DND-41 (cell line): ENCODE data around the gene PLEKHA6.
"Not testable (repeated sequence)": the region's sequence is repeated elsewhere in the genome, so short reads cannot be mapped to it uniquely, and the experiment has no call there.

Experiments
- ATAC-seq: fragments of 200-7000 bp; cut with Tn5 transposase; 3 replicates; pipeline ENCODE4 v1.9.1; 2021; ENCODE audit warnings: low read depth; ENCODE audit not compliant: insufficient read depth
- DNase-seq: peaks from one replicate; pipeline ENCODE4 v3.0.0-alpha.2; 2020
- H2AFZ ChIP-seq: 2 replicates; pipeline ENCODE4 v1.6.0; 2012; ENCODE audit warnings: low read depth, low read length
- H3K27ac ChIP-seq: 2 replicates; pipeline ENCODE4 v1.5.1; 2012; ENCODE audit warnings: low read length, inconsistent platforms
- H3K27me3 ChIP-seq: fragments of 200-600 bp; sonication (generic); 2 replicates; pipeline ENCODE4 v1.6.0; 2012; ENCODE audit warnings: low read length, mild to moderate bottlenecking, inconsistent platforms; ENCODE audit not compliant: insufficient read depth, poor library complexity
- H3K36me3 ChIP-seq: 2 replicates; pipeline ENCODE4 v1.5.1; 2012; ENCODE audit warnings: low read length, inconsistent platforms; ENCODE audit not compliant: insufficient read depth
- H3K4me1 ChIP-seq: 2 replicates; pipeline ENCODE4 v1.5.1; 2012; ENCODE audit warnings: mild to moderate bottlenecking, low read length; ENCODE audit not compliant: insufficient read depth
- H3K4me2 ChIP-seq: 2 replicates; pipeline ENCODE4 v1.6.0; 2012; ENCODE audit warnings: mild to moderate bottlenecking, moderate library complexity, low read length, inconsistent platforms; ENCODE audit not compliant: insufficient read depth
- H3K4me3 ChIP-seq, 2 experiments: fragments of 200-600 bp in 1 of 2; shearing (Covaris generic) in 1 of 2; 2 replicates each; pipeline ENCODE4 v1.5.1; 2012 to 2016; ENCODE audit warnings: inconsistent platforms in 2 of 2, low read length in 2 of 2, mild to moderate bottlenecking in 2 of 2, low read depth in 1 of 2, moderate library complexity in 1 of 2
- H3K79me2 ChIP-seq: 2 replicates; pipeline ENCODE4 v1.6.0; 2012; ENCODE audit warnings: low read length, inconsistent platforms; ENCODE audit not compliant: insufficient read depth
- H3K9ac ChIP-seq: 2 replicates; pipeline ENCODE4 v1.6.0; 2012; ENCODE audit warnings: low read depth, mild to moderate bottlenecking, inconsistent platforms, low read length, moderate library complexity
- H3K9me3 ChIP-seq: 2 replicates; pipeline ENCODE4 v1.5.1; 2012; ENCODE audit warnings: low read length, moderate library complexity, mild to moderate bottlenecking, inconsistent platforms; ENCODE audit not compliant: insufficient read depth, severe bottlenecking
- H4K20me1 ChIP-seq: 2 replicates; pipeline ENCODE4 v1.6.0; 2012; ENCODE audit warnings: low read length; ENCODE audit not compliant: insufficient read depth
- CTCF ChIP-seq: IDR thresholded peaks from 2 replicates; pipeline ENCODE4 v1.5.1; 2012; ENCODE audit warnings: borderline replicate concordance, low read length, moderate library complexity, mild to moderate bottlenecking; ENCODE audit not compliant: poor library complexity, severe bottlenecking; ENCODE audit errors: extremely low read depth
- EZH2 ChIP-seq: IDR thresholded peaks from 3 replicates; pipeline ENCODE4 v1.6.1; 2012; ENCODE audit warnings: borderline replicate concordance, low read depth, mild to moderate bottlenecking, moderate library complexity, low read length, inconsistent platforms; ENCODE audit not compliant: severe bottlenecking

Gene PLEKHA6

GRCh38 chr1:204242920-204243319 is 116.8 kb downstream of the PLEKHA6 start:
- ATAC-seq = no peak
- Histone ChIP-seq H3K36me3 (no peaks in the 10 kb centered on the region), H3K9me3 (no peaks in the 10 kb centered on the region), H3K27me3 (no peaks in the 10 kb centered on the region), H3K4me2 (no peak overlapping the region), H2AFZ (no peak overlapping the region), H3K79me2 (no peaks in the 10 kb centered on the region), H3K4me3 (no peak overlapping the region), H3K27ac (no peak overlapping the region), H3K9ac (no peak overlapping the region), H4K20me1 (no peaks in the 10 kb centered on the region), H3K4me1 (no peaks in the 10 kb centered on the region)
- TF ChIP-seq CTCF (no peak), EZH2 (no peak)
- DNase-seq = no peak

GRCh38 chr1:204241914-204242313 is 117.8 kb downstream of the PLEKHA6 start:
- no peak for DNase-seq
- no peak for ATAC-seq
- TF ChIP-seq CTCF (no peak), EZH2 (no peak)
- Histone ChIP-seq H3K4me1 (no peaks in the 10 kb centered on the region), H3K9ac (no peak overlapping the region), H3K4me2 (no peak overlapping the region), H4K20me1 (no peaks in the 10 kb centered on the region), H3K9me3 (no peaks in the 10 kb centered on the region), H3K4me3 (no peak overlapping the region), H2AFZ (no peak overlapping the region), H3K79me2 (no peaks in the 10 kb centered on the region), H3K27ac (no peak overlapping the region), H3K36me3 (no peaks in the 10 kb centered on the region), H3K27me3 (no peaks in the 10 kb centered on the region)

- Histone ChIP-seq H3K4me2 (no peak overlapping the region), H3K9me3 (no peaks in the 10 kb centered on the region), H3K36me3 (no peaks in the 10 kb centered on the region), H3K4me1 (no peaks in the 10 kb centered on the region), H3K27me3 (no peaks in the 10 kb centered on the region), H3K27ac (no peak overlapping the region), H3K4me3 (no peak overlapping the region), H3K79me2 (no peaks in the 10 kb centered on the region), H4K20me1 (no peaks in the 10 kb centered on the region), H3K9ac (no peak overlapping the region), H2AFZ (no peak overlapping the region)
- ATAC-seq (no peak), DNase-seq (no peak)
- no peak for TF ChIP-seq CTCF
- TF ChIP-seq EZH2 = no peak
These were observed 118.7 kb downstream of the PLEKHA6 start for GRCh38 chr1:204241050-204241449.

- Histone ChIP-seq H3K36me3 (no peaks in the 10 kb centered on the region), H3K27me3 (no peaks in the 10 kb centered on the region), H3K79me2 (no peaks in the 10 kb centered on the region), H4K20me1 (no peaks in the 10 kb centered on the region), H3K27ac (no peak overlapping the region), H3K4me2 (no peak overlapping the region), H3K9me3 (no peaks in the 10 kb centered on the region), H3K4me3 (no peak overlapping the region), H2AFZ (no peak overlapping the region), H3K9ac (no peak overlapping the region), H3K4me1 (no peaks in the 10 kb centered on the region)
- no peak for DNase-seq
- no peak for ATAC-seq
- TF ChIP-seq EZH2 (no peak), CTCF (no peak)
These were observed 119.5 kb downstream of the PLEKHA6 start for GRCh38 chr1:204240233-204240632.

- H2AFZ ChIP-seq, H3K4me1 ChIP-seq, H3K27me3 ChIP-seq, H3K4me2 ChIP-seq, H3K9me3 ChIP-seq, H3K36me3 ChIP-seq, H3K27ac ChIP-seq, H3K79me2 ChIP-seq, H3K9ac ChIP-seq, H4K20me1 ChIP-seq, H3K4me3 ChIP-seq, DNase-seq, ATAC-seq: not testable (repeated sequence)
These were observed 120.3 kb downstream of the PLEKHA6 start for GRCh38 chr1:204239401-204239800.
